ENCODE results near the gene ZBTB18. TPM values are rescaled to one million over a fixed set of nuclear protein-coding genes. Genes with fewer than 3 reads are reported as not detected.

Gene ZBTB18
- total RNA-seq, 1 donor from 2014 or later, result 8.8 TPM

DNA sequence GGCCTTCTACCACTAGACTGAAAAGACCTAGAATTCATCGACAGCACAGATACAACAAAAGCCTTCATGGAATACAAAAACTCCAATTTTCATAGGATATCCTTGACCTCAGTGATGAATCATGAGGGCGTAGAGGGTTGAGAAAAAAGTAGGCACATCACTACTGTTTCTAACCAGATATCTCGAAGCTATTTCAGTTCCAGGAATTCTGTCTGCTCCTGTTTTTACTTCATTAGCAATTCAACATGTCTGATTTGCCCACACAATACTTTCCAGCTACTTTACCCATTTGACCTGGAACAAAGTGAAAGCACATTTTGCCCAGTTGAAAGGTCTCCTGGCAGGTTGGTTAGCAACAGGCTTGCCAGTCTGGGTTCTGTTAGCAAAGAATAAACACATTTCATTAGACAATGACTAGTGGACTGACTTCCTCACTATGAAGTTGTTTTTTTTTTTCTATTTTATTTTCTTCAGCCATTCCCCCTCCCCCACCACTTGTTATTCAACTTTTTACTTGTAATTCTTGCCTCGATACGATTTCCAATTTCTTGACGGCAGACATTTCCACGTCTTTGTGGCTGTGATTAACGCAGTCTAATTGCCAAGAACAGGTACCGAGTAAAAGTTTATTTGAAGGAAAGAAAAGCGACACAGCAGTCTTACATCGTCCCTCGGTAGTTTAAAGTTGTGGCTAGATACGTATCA, 4.0 kb upstream of the ZBTB18 start:
- TF ChIP-seq POLR2A (IDR thresholded peaks at IDR 0.05), result no peak
- TF ChIP-seq POLR2AphosphoS5 (IDR thresholded peaks at IDR 0.05; ENCODE audit: insufficient read depth in 1 of 2, low read depth in 1 of 2), result no peak
- TF ChIP-seq CTCF (IDR thresholded peaks at IDR 0.05), result no peak
- Histone ChIP-seq H3K27ac (peak overlapping the region; percentile 99), H3K4me3 (peak overlapping the region; percentile 91 to 99), H3K4me1 (peaks cover 23% of the 10 kb centered on the region), H3K27me3 (no peaks in the 10 kb centered on the region), H3K9me3 (no peaks in the 10 kb centered on the region), H3K36me3 (no peaks in the 10 kb centered on the region)
- intact Hi-C loops (cut with DNase I), result loop anchor here (5.0 to 10.0 kb wide), 3 partner anchors 165 to 818 kb away; partner anchors contain the start of genes ADSS2 and HNRNPU
- no peak for DNase-seq (ENCODE audit: extremely low spot score in 2 of 2)

- Histone ChIP-seq H3K9me3 (no peaks in the 10 kb centered on the region), H3K27ac (peak overlapping the region; percentile 99), H3K4me1 (peaks cover 30% of the 10 kb centered on the region), H3K36me3 (no peaks in the 10 kb centered on the region), H3K27me3 (no peaks in the 10 kb centered on the region), H3K4me3 (peak overlapping the region; percentile 91 to 99)
- intact Hi-C loops (cut with DNase I), result loop anchor here (5.0 to 10.0 kb wide), 3 partner anchors 165 to 817 kb away; partner anchors contain the start of genes ADSS2 and HNRNPU
- DNase-seq (ENCODE audit: extremely low spot score in 2 of 2), result no peak
- TF ChIP-seq POLR2AphosphoS5 (IDR thresholded peaks at IDR 0.05; ENCODE audit: insufficient read depth in 1 of 2, low read depth in 1 of 2), result peak in 1 of 2 donors; percentile 97
- TF ChIP-seq POLR2A (IDR thresholded peaks at IDR 0.05), result peak; percentile 55 to 90
- TF ChIP-seq CTCF (IDR thresholded peaks at IDR 0.05), result no peak
Observed at GRCh38 chr1:244047621-244048255, 3.3 kb upstream of the ZBTB18 start.

GRCh38 chr1:244048256-244049161, 2.6 kb upstream of the ZBTB18 start:
- peak in 1 of 2 donors; percentile 100 for DNase-seq (ENCODE audit: extremely low spot score in 2 of 2)
- Histone ChIP-seq H3K9me3 (no peaks in the 10 kb centered on the region), H3K4me1 (peaks cover 34% of the 10 kb centered on the region), H3K27me3 (no peaks in the 10 kb centered on the region), H3K36me3 (no peaks in the 10 kb centered on the region), H3K27ac (peak overlapping the region; percentile 99), H3K4me3 (peak overlapping the region; percentile 91 to 99)
- TF ChIP-seq POLR2A (IDR thresholded peaks at IDR 0.05) (no peak), POLR2AphosphoS5 (IDR thresholded peaks at IDR 0.05; ENCODE audit: insufficient read depth in 1 of 2, low read depth in 1 of 2) (no peak), CTCF (IDR thresholded peaks at IDR 0.05) (no peak)
- intact Hi-C loops (cut with DNase I), result loop anchor here (5.0 to 10.0 kb wide), 3 partner anchors 164 to 816 kb away; partner anchors contain the start of genes ADSS2 and HNRNPU

DNA sequence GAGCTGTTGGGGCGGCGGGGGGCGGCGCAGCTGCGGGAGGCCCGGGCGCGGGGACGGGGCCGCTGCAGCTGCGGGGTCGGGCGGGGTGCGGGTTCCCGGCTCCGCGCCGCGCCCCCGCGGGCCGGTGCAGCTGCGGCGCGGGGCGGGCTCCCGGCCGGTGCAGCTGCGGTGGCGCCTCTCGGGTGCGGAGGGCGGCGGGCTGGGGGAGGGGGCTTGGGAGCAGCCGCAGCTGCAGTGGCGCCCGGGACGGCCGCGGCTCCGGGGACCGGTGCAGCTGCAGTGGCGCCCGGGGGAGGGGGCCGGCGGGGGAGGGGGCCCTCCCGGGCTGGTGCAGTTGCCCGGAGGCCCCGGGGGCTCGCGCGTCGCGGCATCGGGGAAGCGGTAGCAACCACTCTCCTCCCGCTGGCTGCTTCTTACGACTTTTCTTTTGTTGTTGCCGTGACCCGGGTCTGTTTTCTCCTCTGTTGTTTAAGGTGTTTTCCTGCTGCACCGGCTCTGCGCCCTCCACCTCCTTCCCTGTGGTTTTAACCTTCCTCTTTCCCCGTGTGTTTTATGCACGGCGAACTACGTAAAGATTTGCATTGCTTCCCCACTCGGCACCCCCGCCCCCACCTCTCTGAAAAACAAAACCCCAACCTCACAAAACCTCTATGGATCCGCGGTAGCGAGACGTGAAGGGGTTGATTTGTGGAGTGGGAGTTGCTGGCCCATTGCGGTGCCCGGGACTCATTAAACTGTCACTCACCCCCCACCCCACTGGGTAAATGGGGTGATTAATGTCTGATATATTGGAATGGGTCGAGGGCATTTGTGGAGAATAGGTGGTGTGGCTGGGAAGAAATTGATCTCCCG, 1.7 kb upstream of the ZBTB18 start:
- H3K36me3 ChIP-seq, result no peaks in the 10 kb centered on the region
- H3K27me3 ChIP-seq, result no peaks in the 10 kb centered on the region
- no peak for DNase-seq (ENCODE audit: extremely low spot score in 2 of 2)
- H3K27ac ChIP-seq, result peak overlapping the region; percentile 75
- TF ChIP-seq POLR2A (IDR thresholded peaks at IDR 0.05) (no peak), POLR2AphosphoS5 (IDR thresholded peaks at IDR 0.05; ENCODE audit: insufficient read depth in 1 of 2, low read depth in 1 of 2) (no peak), CTCF (IDR thresholded peaks at IDR 0.05) (no peak)
- no peaks in the 10 kb centered on the region for H3K9me3 ChIP-seq
- peak overlapping the region; percentile 79 to 99 for H3K4me3 ChIP-seq
- peaks cover 34% of the 10 kb centered on the region for H3K4me1 ChIP-seq
- intact Hi-C loops (cut with DNase I), result loop anchor here (5.0 to 10.0 kb wide), 3 partner anchors 163 to 815 kb away; partner anchors contain the start of genes ADSS2 and HNRNPU
